DLD1 (cell line): ENCODE results near the gene TUBB4A.
"Not testable (repeated sequence)": the region's sequence is repeated elsewhere in the genome, so short reads cannot be mapped to it uniquely, and the experiment has no call there.

Source experiments
- in situ Hi-C: cut with HindIII; loops from 2 replicates; pipeline ENCODE4 v1.10.0; 2017; ENCODE audit warnings: low sequenced_read_pairs

The TUBB4A gene

DNA sequence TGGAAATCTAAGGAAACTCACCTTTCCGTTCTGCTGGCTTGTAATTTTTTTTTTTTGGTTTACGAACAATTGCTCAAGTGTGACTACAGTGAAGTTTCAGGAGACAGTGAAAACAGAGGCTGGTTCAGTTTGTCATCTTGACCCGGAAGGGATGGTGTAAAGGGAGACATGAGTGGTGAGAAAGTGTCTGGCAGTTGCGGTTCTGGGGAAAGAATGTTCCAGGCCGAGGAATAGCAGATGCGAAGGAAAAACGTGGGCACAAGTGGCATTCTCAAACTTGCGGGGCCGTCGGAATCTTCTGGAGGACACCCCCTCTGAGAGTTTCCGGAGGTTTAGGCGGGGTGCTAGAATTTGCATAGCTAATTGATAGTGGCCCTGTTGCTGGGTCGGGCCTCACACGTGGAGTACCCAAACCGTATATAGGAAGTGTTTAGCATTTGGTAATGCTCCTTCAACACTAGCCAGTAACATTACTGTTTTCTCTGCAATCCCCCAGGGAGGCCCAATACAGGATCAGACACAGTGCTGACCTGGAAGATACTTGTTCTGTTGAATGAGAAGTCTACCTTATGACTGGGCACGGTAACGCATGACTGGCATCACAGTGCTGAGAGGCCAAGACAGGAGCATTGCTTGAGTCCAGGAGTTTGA, 25.9 kb upstream of the TUBB4A start:
- in situ Hi-C loops: no loop called here

DNA sequence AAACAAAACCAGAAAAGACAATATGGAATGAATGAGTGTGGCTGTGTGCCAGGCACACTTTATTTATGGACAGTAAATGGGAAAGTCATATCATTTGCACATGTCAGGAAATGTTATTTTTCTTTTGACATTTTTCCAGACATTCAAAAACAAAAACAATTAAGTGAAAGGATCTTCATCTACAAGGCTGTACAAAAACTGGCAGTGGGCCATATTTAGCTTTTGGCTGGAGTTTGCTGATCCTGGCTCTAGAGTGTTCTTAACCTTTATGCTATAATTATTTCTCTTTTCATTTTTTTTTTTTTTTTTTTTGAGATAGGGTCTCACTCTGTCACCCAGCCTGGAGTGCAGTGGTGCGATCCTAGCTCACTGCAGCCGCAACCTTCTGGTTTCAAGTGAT, 22.2 kb upstream of the TUBB4A start:
- in situ Hi-C loops: no loop called here

DNA sequence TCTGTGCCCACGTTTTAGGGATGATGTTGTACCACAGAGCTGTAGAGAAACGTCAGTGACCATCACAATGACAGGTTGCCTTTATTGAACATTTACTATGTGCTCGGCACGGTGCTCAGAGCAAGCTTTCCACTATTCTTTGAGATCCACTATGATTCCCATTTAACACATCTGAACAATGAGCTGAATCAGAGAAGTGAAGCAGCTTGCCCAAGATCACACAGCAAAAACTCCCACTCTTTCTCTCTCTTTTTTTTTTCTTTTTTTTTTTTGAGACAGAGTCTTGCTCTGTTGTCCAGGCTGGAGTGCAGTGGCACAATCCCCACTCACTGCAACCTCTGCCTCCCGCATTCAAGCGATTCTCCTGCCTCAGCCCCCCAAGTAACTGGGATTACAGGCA, 20.6 kb upstream of the TUBB4A start:
- in situ Hi-C loops: no loop called here

- in situ Hi-C loops: no loop called here
Measured at GRCh38 chr19:6521718-6522646, 19.9 kb upstream of the TUBB4A start.

- in situ Hi-C loops: no loop called here
Measured at GRCh38 chr19:6519289-6519688, 17.2 kb upstream of the TUBB4A start.

- in situ Hi-C loops: no loop called here
Measured at GRCh38 chr19:6518145-6518911, 16.2 kb upstream of the TUBB4A start.

DNA sequence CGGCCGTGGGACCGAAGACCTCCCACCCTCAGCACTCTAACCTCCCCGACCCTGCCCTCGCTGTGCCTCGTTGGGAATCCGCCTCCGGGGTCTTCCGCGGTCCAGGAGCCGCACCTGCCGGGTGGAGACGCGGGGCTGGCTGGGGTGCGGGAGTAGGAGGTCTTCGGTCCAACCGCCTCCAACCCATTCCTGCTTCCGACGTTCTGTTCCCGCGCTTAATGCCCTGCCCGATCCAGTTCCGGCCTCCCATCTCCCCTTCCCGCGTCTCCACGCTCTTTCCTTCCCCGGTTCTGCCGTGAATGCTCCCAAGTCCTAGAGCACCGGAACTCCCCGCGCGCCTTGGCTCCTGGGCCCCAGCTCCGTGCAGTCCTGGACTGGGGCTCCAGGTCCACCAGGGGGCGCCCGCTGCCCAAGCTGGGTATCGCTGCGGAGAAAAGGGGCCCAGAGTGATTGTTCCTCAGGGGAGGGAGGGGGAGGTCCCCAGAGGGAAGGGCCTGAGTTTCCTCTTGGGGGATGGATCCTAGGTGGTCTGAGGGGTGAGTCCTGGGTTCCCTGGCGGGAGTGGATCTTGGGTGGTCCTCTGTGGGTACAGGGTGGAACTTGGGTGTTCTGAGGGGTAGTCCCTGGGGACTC, 14.7 kb upstream of the TUBB4A start:
- in situ Hi-C loops: no loop called here

GRCh38 chr19:6516018-6516658, 14.0 kb upstream of the TUBB4A start:
- in situ Hi-C loops: no loop called here

DNA sequence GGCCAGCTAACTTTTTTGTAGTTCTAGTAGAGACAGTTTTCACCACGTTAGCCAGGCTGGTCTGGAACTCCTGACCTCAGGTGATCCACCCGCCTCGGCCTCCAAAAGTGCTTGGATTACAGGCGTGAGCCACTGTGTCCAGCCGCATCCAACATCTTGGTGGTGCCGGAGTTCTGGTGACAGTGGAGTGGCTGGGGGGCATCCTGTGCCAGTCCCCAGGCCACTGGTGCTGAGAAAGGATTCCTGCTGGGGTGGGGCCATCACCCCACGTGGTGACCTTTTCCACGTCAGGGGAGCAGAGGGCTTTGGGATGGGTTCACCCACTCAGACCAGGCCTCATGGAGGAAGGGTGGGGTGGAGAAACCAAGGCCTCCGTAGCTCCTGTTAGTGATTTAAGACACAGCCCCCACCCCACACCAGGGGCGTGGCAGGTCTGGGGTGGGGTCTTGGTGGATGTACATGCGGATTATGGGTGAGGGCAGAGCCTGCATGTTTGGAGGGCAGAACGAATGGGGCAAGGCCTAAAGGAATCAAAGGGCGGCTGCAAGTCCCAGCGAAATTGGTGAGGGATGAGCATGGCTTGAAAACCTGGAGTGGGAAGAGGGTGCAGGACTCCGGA, 12.9 kb upstream of the TUBB4A start:
- in situ Hi-C loops: no loop called here

GRCh38 chr19:6514089-6514488, 12.0 kb upstream of the TUBB4A start:
- in situ Hi-C loops: no loop called here

DNA sequence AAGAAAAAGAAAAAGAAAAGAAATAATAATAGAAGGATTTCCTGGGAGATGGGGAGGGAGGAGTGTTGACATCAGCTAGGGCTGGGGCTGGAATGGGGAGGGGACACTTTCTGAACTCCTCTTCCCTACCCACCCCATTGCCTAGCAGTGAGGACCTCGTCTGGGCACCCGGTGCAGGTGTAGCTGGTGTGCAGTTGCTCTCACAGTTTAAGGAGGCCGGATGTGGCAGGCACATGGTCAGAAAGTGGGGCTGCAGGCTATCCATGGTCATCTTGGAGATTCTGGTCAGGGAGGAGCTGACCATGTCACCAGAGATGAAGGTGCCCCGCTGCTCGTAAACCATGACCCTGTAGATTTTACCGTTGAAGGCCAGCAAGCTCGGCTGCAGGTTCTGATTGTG, 8.5 kb upstream of the TUBB4A start:
- in situ Hi-C loops: no loop called here

GRCh38 chr19:6509118-6509971, 7.2 kb upstream of the TUBB4A start:
- in situ Hi-C loops: no loop called here

GRCh38 chr19:6508028-6508771, 6.1 kb upstream of the TUBB4A start:
- in situ Hi-C loops: not testable (repeated sequence)

DNA sequence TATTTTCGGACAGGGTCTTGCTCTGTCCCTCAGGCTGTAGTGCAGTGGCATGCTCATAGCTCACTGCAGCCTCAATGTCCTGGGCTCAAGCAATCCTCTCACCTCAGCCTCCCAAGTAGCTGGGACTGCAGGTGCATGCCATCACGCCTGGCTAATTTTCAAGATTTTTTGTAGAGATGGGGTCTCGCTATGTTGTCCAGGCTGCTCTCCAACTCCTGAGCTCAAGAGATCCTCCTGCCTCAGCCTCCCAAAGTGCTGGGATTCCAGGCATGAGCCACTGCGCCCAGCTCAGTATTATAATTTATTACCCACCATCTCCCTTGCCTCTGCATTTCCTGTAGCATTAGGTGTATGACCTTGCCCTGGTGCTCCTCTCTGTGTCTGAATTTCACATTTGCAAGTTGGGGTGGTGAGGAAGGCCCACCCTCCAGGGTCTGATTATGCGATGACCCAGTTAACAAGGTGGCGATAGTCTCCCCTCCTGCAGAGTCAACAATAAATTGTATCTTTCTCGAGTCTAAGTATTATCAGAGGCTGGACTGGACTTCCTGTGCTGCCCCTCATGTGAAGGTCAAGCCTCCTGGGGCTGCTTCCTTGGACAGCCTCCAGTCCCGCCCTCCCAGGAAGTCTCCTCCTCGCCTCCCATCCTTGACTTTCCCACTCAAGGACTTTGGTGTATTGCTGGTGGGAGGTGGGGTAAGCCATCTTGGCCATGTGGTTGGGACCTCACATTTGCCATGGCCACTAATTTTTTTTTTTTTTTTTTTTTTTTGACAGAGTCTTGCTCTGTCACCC, 1.5 kb upstream of the TUBB4A start:
- in situ Hi-C loops: no loop called here

DNA sequence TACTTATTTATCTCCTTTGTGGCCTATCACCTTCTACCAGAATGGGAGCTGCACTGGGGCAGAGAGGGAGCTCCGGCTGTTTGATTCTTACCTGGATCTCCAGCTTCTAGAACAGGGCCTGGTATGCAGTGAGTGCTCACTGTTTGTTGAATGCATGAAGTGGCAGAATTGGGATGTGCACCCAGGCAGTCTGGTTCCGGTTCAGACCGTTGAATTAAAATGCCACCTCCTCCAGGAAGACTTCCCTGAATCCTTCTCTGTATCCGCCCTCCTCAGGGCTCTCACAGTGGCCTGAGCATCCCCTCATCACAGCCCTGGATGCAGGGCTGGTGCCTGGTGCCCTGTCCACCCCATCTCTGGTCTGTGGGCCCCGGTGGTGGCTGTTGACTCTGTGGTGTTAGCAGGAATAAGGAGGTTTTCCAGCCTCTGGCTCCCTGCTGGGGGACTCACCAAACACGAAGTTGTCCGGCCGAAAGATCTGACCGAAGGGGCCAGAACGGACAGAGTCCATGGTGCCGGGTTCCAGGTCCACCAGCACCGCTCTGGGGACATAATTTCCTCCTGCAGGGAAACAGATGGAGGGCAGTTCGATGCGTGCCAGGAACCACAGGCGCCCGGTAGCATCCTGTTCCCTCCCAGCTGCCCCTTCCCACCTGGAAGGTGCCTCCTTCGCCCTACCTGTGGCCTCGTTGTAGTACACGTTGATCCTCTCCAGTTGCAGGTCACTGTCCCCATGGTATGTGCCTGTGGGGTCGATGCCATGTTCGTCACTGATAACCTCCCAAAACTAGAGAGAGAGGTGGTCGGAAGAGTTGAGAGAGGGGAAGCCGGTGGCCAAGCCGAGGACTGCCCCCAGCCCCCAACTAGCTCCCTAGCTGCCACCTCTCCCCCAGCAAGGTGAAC, 1.0 kb downstream of the TUBB4A start:
- in situ Hi-C loops: no loop called here

- in situ Hi-C loops: no loop called here
Measured at GRCh38 chr19:6499052-6499790, 2.9 kb downstream of the TUBB4A start.
